ENCODE data around the gene PTGFR. TPM values are rescaled to one million over a fixed set of nuclear protein-coding genes. Genes with fewer than 3 reads are reported as not detected.
A peak's percentile ranks its signal among the peaks of the same experiment; 100 is the strongest.

PTGFR gene
- total and polyA plus RNA-seq, 2 of the 4 experiments (the other 2 are of a cell fraction) = 1.7 to 5.4 TPM

GRCh38 chr1:78483903-78484302, 6.9 kb upstream of the PTGFR start:
- H3K4me1 ChIP-seq (ENCODE audit: control insufficient read depth, insufficient read depth, low read length) = peaks cover 4% of the 10 kb centered on the region; the same call in 1 of the 2 replicates
- DNase-seq (peak; percentile 40), ATAC-seq (ENCODE audit: low read depth) (peak; percentile 73)
- H2BK15ac ChIP-seq (ENCODE audit: low read depth, low read length) = no peak overlapping the region
- no peak overlapping the region for H3K4me2 ChIP-seq (ENCODE audit: low read depth, low read length)
- no peak overlapping the region for H3K9ac ChIP-seq (ENCODE audit: low read depth, low read length)
- H2BK120ac ChIP-seq (ENCODE audit: low read depth, low read length) = no peak overlapping the region
- TF ChIP-seq FOS (IDR thresholded peaks at IDR 0.05; ENCODE audit: low read depth, low read length) = no peak
- TF ChIP-seq POLR2A (IDR thresholded peaks at IDR 0.05; ENCODE audit: low read depth, low read length) = no peak
- no peak for TF ChIP-seq SMC3 (IDR thresholded peaks at IDR 0.05; ENCODE audit: low read depth, low read length)
- no peak for TF ChIP-seq NFE2L2 (IDR thresholded peaks at IDR 0.05; ENCODE audit: low read depth, low read length)
- TF ChIP-seq MAZ (IDR thresholded peaks at IDR 0.05; ENCODE audit: borderline replicate concordance, low read depth, low read length) = no peak
- TF ChIP-seq MAFK (IDR thresholded peaks at IDR 0.05; ENCODE audit: low read depth, low read length) = no peak
- no peak for TF ChIP-seq RCOR1 (IDR thresholded peaks at IDR 0.05; ENCODE audit: insufficient replicate concordance, low read length)
- TF ChIP-seq ELK1 (IDR thresholded peaks at IDR 0.05; ENCODE audit: borderline replicate concordance, low read depth, low read length) = no peak
- TF ChIP-seq BHLHE40 (IDR thresholded peaks at IDR 0.05; ENCODE audit: low read depth, low read length) = no peak
- no peak for TF ChIP-seq USF2 (IDR thresholded peaks at IDR 0.05; ENCODE audit: low read depth, low read length)
- no peak for TF ChIP-seq CEBPB (IDR thresholded peaks at IDR 0.05; ENCODE audit: low read depth, low read length)
- no peak for TF ChIP-seq RFX5 (IDR thresholded peaks at IDR 0.05; ENCODE audit: low read depth, low read length)
- no peak for TF ChIP-seq CTCF (conservative IDR thresholded peaks at IDR 0.05; ENCODE audit: low read depth, low read length)
- TF ChIP-seq MXI1 (IDR thresholded peaks at IDR 0.05; ENCODE audit: borderline replicate concordance, low read depth, low read length) = no peak
- TF ChIP-seq RAD21 (IDR thresholded peaks at IDR 0.05; ENCODE audit: low read length) = no peak
- no peak for TF ChIP-seq CHD1 (IDR thresholded peaks at IDR 0.05; ENCODE audit: low read depth, low read length)
- H2AK5ac ChIP-seq (ENCODE audit: low read depth, low read length) = no peak overlapping the region
- ChIA-PET CTCF (no interaction called here), POLR2A (ENCODE audit: unreplicated experiment) (no interaction called here)
- H3K79me1 ChIP-seq (ENCODE audit: low read depth in 1 of 2, low read length in 2 of 2) = no peaks in the 10 kb centered on the region
- in situ Hi-C loops (cut with MboI; ENCODE audit: low sequenced_read_pairs) = no loop called here
- no peak overlapping the region for H3K4me3 ChIP-seq (ENCODE audit: insufficient read depth, low read depth, low read length)
- dilution Hi-C loops (cut with HindIII; ENCODE audit: low sequenced_read_pairs, unreplicated experiment) = no loop called here
- no peak overlapping the region for H3K27ac ChIP-seq (ENCODE audit: insufficient read depth, low read length)
- peak overlapping the region; percentile 76 for H2AFZ ChIP-seq (replicated peaks; ENCODE audit: low read length, poor library complexity)
- H3K14ac ChIP-seq (replicated peaks; ENCODE audit: low read depth, low read length) = no peak overlapping the region
- no peaks in the 10 kb centered on the region for H3K9me3 ChIP-seq (ENCODE audit: control insufficient read depth, insufficient read depth, low read length)
- no peaks in the 10 kb centered on the region for H3K27me3 ChIP-seq (ENCODE audit: control insufficient read depth, insufficient read depth, low read length)
- no peak overlapping the region for H3K4ac ChIP-seq (ENCODE audit: low read depth, low read length)
- no peak overlapping the region for H2BK5ac ChIP-seq (ENCODE audit: low read depth, low read length, poor library complexity, severe bottlenecking)
- 0% methylated on average over 1 of the region's 6 CpGs; no CpG with 5 or more reads in 1 of the 2 experiments for whole genome bisulfite sequencing, 2 experiments (ENCODE audit: extremely low coverage in 2 of 2, insufficient read length in 1 of 2)
- no peak overlapping the region for H3K23ac ChIP-seq (ENCODE audit: low read depth, low read length)
- no TSS peak for BruUV-seq (replicated peaks)
- no peak overlapping the region for H2BK20ac ChIP-seq (ENCODE audit: low read depth, low read length)
- H4K20me1 ChIP-seq (ENCODE audit: insufficient read depth, low read length) = no peaks in the 10 kb centered on the region
- H3K9me1 ChIP-seq (ENCODE audit: insufficient read depth, low read length) = peaks cover 5% of the 10 kb centered on the region
- H3K36me3 ChIP-seq (ENCODE audit: control insufficient read depth, insufficient read depth, low read length) = no peaks in the 10 kb centered on the region
- no peak overlapping the region for H3K18ac ChIP-seq (ENCODE audit: low read depth, low read length)
- H4K91ac ChIP-seq (ENCODE audit: insufficient read depth, low read depth, low read length) = no peak overlapping the region
- H3K56ac ChIP-seq (ENCODE audit: extremely low read depth, insufficient read depth, low read length) = no peak overlapping the region
- peak overlapping the region in 1 of 2 experiments; percentile 3; a peak in 1 of 4 replicates for H4K8ac ChIP-seq (ENCODE audit: low read depth in 2 of 2, low read length in 2 of 2)
- intact Hi-C loops (cut with micrococcal nuclease) = no loop called here
- H2AK9ac ChIP-seq (replicated peaks; ENCODE audit: low read depth, low read length, poor library complexity) = no peak overlapping the region
- no peak overlapping the region for H4K5ac ChIP-seq (ENCODE audit: low read depth, low read length)

Measured in IMR-90 (cell line).